CD4-positive, alpha-beta T cell (primary cell): ENCODE measurements around the gene KHDC3L. TPM values are rescaled to one million over a fixed set of nuclear protein-coding genes. Genes with fewer than 3 reads are reported as not detected.
A peak's percentile ranks its signal among the peaks of the same experiment; 100 is the strongest.
"Not testable (repeated sequence)": the region's sequence is repeated elsewhere in the genome, so short reads cannot be mapped to it uniquely, and the experiment has no call there.

Experiments used
- ATAC-seq: fragments of 200-7000 bp; cut with Tn5 transposase; one replicate; pipeline ENCODE4 v1.10.0; 2022; ENCODE audit warnings: mild to moderate bottlenecking; ENCODE audit not compliant: poor library complexity
- CTCF ChIA-PET: fragments of 350-600 bp; sonication (Branson Sonifier 250); formaldehyde crosslinking; loops from one replicate; lab custom pipeline; 2021; ENCODE audit warnings: antibody characterized with exemption, inconsistent platforms; lab: Charles Lee
- POLR2A ChIA-PET: fragments of 350-600 bp; sonication (Branson Sonifier 250); formaldehyde crosslinking; loops from one replicate; lab custom pipeline; 2021; ENCODE audit warnings: antibody characterized with exemption, inconsistent platforms; lab: Charles Lee
- DNase-seq, 14 experiments: peaks; one replicate each; pipeline ENCODE4 v3.0.0-alpha.2; 2013 to 2020; ENCODE audit warnings: mixed read lengths in 2 of 14
- H3K27ac ChIP-seq, 2 donors: one replicate each; pipeline versions ENCODE4 v1.5.1 to v1.7.0; 2013; ENCODE audit warnings: low read length in 2 of 2, low read depth in 1 of 2, mild to moderate bottlenecking in 1 of 2
- H3K27me3 ChIP-seq, 2 experiments: 1 replicate in 1 of 2; 2 replicates in 1 of 2; pipeline versions ENCODE4 v1.6.1 to v1.7.0; 2013; ENCODE audit warnings: low read length in 2 of 2, control low read depth in 1 of 2, mild to moderate bottlenecking in 1 of 2, moderate library complexity in 1 of 2; ENCODE audit not compliant: insufficient read depth in 2 of 2, control insufficient read depth in 1 of 2
- H3K36me3 ChIP-seq: one replicate; pipeline ENCODE4 v1.6.1; 2013; ENCODE audit warnings: low read length, control low read depth; ENCODE audit not compliant: insufficient read depth
- H3K4me1 ChIP-seq: one replicate; pipeline ENCODE4 v1.6.1; 2013; ENCODE audit warnings: low read length, control low read depth; ENCODE audit not compliant: insufficient read depth
- H3K4me3 ChIP-seq: one replicate; pipeline ENCODE4 v1.5.1; 2013; ENCODE audit warnings: mild to moderate bottlenecking, low read length, moderate library complexity
- H3K9me3 ChIP-seq, 2 experiments: 1 replicate in 1 of 2; 2 replicates in 1 of 2; pipeline versions ENCODE4 v1.6.1 to v1.7.0; 2013; ENCODE audit warnings: low read length in 2 of 2, mild to moderate bottlenecking in 2 of 2, control low read depth in 1 of 2, moderate library complexity in 1 of 2; ENCODE audit not compliant: control insufficient read depth in 1 of 2, insufficient read depth in 1 of 2
- H3K27ac Mint-ChIP-seq: one replicate; pipeline ENCODE4 v1.8.0; 2020; ENCODE audit warnings: mixed read lengths
- H3K27me3 Mint-ChIP-seq: one replicate; pipeline ENCODE4 v1.8.0; 2021; ENCODE audit warnings: mixed read lengths
- H3K36me3 Mint-ChIP-seq: one replicate; pipeline ENCODE4 v1.8.0; 2021; ENCODE audit warnings: low read depth, mixed read lengths
- H3K4me1 Mint-ChIP-seq: one replicate; pipeline ENCODE4 v1.8.0; 2021; ENCODE audit warnings: low read depth, mixed read lengths
- H3K4me3 Mint-ChIP-seq: one replicate; pipeline ENCODE4 v1.8.0; 2020; ENCODE audit warnings: mild to moderate bottlenecking, mixed read lengths
- H3K9me3 Mint-ChIP-seq: one replicate; pipeline ENCODE4 v1.8.0; 2020; ENCODE audit warnings: mixed read lengths
- intact Hi-C, 2 experiments: fragments of 100-400 bp; cut with DNase I in 1 of 2; cut with micrococcal nuclease in 1 of 2; formaldehyde crosslinking; loops; one replicate each; pipeline versions ENCODE4 v1.15.1 to v1.9.0; 2023 to 2025; cut with DNase I, micrococcal nuclease
- total RNA-seq, 174 experiments: library from RNA in 2 of 174; stranded (reverse) in 2 of 174; gene quantifications; one replicate each; pipeline ENCODE4 v1.2.3 and lab custom pipeline; 2021 to 2026
- TF ChIP-seq, protein P1 (sequence below): fragments of 200-600 bp; IDR thresholded peaks from one replicate; pipeline ENCODE4 v1.8.0; 2022; ENCODE audit warnings: antibody characterized with exemption, mild to moderate bottlenecking

KHDC3L gene
- total RNA-seq, 2 experiments from 2014 or later, result not detected

DNA sequence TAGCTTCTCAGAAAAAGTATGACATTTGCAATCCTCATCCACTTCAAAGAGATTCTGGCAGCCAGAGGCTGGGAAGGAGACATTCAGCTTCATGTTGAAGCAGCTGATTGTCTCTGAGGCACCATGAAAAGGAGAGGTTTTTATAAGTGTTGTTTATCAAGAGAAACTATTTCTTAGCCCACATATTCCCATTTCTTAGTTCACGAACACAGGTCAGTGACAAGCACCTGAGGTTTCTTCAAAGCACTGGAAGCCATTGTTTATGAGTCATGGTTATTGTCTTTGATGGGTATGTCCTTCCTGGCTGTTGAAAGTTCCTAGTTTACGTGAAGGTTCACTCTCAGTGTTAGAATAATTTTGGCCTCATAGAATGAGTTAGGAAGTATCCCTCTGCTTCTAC is 29.2 kb downstream of the KHDC3L start:
- TF ChIP-seq, protein P1, sequence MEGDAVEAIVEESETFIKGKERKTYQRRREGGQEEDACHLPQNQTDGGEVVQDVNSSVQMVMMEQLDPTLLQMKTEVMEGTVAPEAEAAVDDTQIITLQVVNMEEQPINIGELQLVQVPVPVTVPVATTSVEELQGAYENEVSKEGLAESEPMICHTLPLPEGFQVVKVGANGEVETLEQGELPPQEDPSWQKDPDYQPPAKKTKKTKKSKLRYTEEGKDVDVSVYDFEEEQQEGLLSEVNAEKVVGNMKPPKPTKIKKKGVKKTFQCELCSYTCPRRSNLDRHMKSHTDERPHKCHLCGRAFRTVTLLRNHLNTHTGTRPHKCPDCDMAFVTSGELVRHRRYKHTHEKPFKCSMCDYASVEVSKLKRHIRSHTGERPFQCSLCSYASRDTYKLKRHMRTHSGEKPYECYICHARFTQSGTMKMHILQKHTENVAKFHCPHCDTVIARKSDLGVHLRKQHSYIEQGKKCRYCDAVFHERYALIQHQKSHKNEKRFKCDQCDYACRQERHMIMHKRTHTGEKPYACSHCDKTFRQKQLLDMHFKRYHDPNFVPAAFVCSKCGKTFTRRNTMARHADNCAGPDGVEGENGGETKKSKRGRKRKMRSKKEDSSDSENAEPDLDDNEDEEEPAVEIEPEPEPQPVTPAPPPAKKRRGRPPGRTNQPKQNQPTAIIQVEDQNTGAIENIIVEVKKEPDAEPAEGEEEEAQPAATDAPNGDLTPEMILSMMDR, result no peak
- Histone ChIP-seq H3K27ac (peak overlapping the region in 1 of 2 donors; percentile 50), H3K4me1 (peaks cover 25% of the 10 kb centered on the region), H3K4me3 (no peak overlapping the region), H3K9me3 (peaks cover 0 to 7% of the 10 kb centered on the region in 2 experiments), H3K27me3 (no peaks in the 10 kb centered on the region), H3K36me3 (no peaks in the 10 kb centered on the region)
- Mint-ChIP-seq H3K36me3 (no peaks in the 10 kb centered on the region), H3K4me1 (peaks cover 27% of the 10 kb centered on the region), H3K27ac (peak overlapping the region; percentile 60), H3K9me3 (no peaks in the 10 kb centered on the region), H3K4me3 (peak overlapping the region; percentile 36), H3K27me3 (no peaks in the 10 kb centered on the region)
- DNase-seq (peak in 3 of 14 experiments; percentile 32 to 61 (median 44)), ATAC-seq (no peak)
- CTCF ChIA-PET, result interaction anchor here (0.9 kb wide), 1 partner anchor 10 kb away, joined by 4 read pairs; no protein-coding TSS in a partner anchor
- intact Hi-C loops, result no loop called here
- POLR2A ChIA-PET, result interaction anchor here (1.0 kb wide), 1 partner anchor 262 kb away, joined by 3 read pairs; the partner anchor contains the start of gene SLC17A5

DNA sequence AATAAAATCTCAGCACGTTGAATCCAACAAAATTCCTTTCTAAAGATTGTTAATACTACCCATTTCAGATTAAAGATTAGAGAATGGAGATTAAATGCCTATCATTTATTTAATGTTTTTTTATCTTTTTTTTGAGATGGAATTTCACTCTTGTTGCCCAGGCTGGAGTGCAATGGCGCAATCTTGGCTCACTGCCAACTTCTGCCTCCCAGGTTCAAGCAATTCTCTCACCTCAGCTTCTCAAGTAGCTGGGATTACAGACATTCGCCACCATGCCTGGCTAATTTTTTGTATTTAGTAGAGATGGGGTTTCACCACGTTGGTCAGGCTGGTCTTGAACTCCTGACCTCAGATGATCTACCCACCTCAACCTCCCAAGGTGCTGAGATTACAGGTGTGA is 29.7 kb downstream of the KHDC3L start:
- CTCF ChIA-PET, ATAC-seq, H3K36me3 Mint-ChIP-seq, DNase-seq, H3K4me3 ChIP-seq, H3K9me3 Mint-ChIP-seq, H3K27ac ChIP-seq, H3K9me3 ChIP-seq, H3K27me3 ChIP-seq, H3K36me3 ChIP-seq, POLR2A ChIA-PET, intact Hi-C loops, H3K27me3 Mint-ChIP-seq: not testable (repeated sequence)
- peak overlapping the region; percentile 36 for H3K4me3 Mint-ChIP-seq
- H3K4me1 ChIP-seq, result peaks cover 25% of the 10 kb centered on the region
- peaks cover 27% of the 10 kb centered on the region for H3K4me1 Mint-ChIP-seq
- H3K27ac Mint-ChIP-seq, result peak overlapping the region; percentile 60

DNA sequence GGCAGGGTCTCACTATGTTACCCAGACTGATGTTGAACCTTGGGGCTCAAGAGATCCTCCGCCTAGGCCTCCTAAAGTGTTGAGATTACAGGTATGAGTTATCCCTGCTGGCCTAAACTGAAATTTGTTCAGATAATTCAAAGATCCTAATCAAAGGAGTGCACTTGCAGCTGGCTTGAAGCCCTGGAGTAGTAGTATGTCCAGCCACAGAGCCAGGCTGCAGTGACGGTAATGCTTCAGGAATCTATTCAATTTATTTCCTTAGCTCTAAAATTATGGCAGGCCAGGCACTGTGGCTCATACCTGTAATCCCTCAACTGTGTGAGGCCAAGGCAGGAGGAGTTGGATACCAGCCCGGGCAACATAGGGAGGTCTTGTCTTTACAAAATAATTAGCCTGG is 30.8 kb downstream of the KHDC3L start:
- Mint-ChIP-seq H3K27ac (no peak overlapping the region), H3K9me3 (no peaks in the 10 kb centered on the region), H3K27me3 (no peaks in the 10 kb centered on the region), H3K4me3 (no peak overlapping the region), H3K4me1 (peaks cover 27% of the 10 kb centered on the region), H3K36me3 (no peaks in the 10 kb centered on the region)
- ChIA-PET POLR2A (no interaction called here), CTCF (no interaction called here)
- Histone ChIP-seq H3K27me3 (no peaks in the 10 kb centered on the region), H3K27ac (no peak overlapping the region), H3K9me3 (peaks cover 0 to 7% of the 10 kb centered on the region in 2 experiments), H3K36me3 (no peaks in the 10 kb centered on the region), H3K4me3 (no peak overlapping the region), H3K4me1 (peaks cover 24% of the 10 kb centered on the region)
- DNase-seq (no peak), ATAC-seq (no peak)
- TF ChIP-seq, protein P1, result no peak
- intact Hi-C loops, result no loop called here
